Sigmoid colon (tissue), 7 donors: ENCODE measurements around the gene FHOD3. TPM values are rescaled to one million over a fixed set of nuclear protein-coding genes. Genes with fewer than 3 reads are reported as not detected.

Source experiments
- DNase-seq: peaks from one replicate; pipeline ENCODE4 v3.0.0-alpha.2; 2019
- H3K27ac ChIP-seq, 4 donors: fragments of 200-600 bp; sonication (generic); one replicate each; pipeline ENCODE4 v1.5.1; 2016 to 2019; ENCODE audit warnings: mild to moderate bottlenecking in 1 of 4
- H3K27me3 ChIP-seq, 3 donors: fragments of 200-600 bp; sonication (generic); one replicate each; pipeline ENCODE4 v1.5.1; 2019; ENCODE audit warnings: mild to moderate bottlenecking in 1 of 3
- H3K36me3 ChIP-seq, 4 donors: fragments of 200-600 bp; sonication (generic); one replicate each; pipeline ENCODE4 v1.5.1; 2016 to 2019
- H3K4me1 ChIP-seq, 4 donors: fragments of 200-600 bp; sonication (generic); one replicate each; pipeline ENCODE4 v1.5.1; 2017 to 2019
- H3K4me3 ChIP-seq, 4 donors: fragments of 200-600 bp; sonication (generic); one replicate each; pipeline ENCODE4 v1.5.1; 2017 to 2019; ENCODE audit warnings: mild to moderate bottlenecking in 2 of 4, moderate library complexity in 1 of 4
- H3K9me3 ChIP-seq, 4 donors: fragments of 200-600 bp in 3 of 4; sonication (generic) in 3 of 4; one replicate each; pipeline versions ENCODE4 v1.5.1 to v1.6.1; 2013 to 2019
- EP300 ChIP-seq, 4 donors: sonication (generic); formaldehyde crosslinking; IDR thresholded peaks; one replicate each; pipeline ENCODE4 v1.6.1; 2017; ENCODE audit warnings: antibody characterized with exemption in 4 of 4
- POLR2A ChIP-seq, 2 donors: fragments of 450-650 bp; IDR thresholded peaks; one replicate each; pipeline ENCODE4 v1.6.1; 2016; ENCODE audit warnings: antibody characterized with exemption in 2 of 2, mild to moderate bottlenecking in 2 of 2, moderate library complexity in 2 of 2
- POLR2AphosphoS5 ChIP-seq, 4 donors: sonication (generic); formaldehyde crosslinking; IDR thresholded peaks; one replicate each; pipeline ENCODE4 v1.6.1; 2017; ENCODE audit warnings: antibody characterized with exemption in 4 of 4
- WGBS, 2 donors: extraction: QIAGEN DNeasy Blood & Tissue Kit; methylation state at CpG; one replicate each; pipeline ENCODE4 v1.1.7; 2013; 5-methylcytosine and 5-hydroxymethylcytosine counted together
- intact Hi-C: fragments of 100-400 bp; cut with DNase I; formaldehyde crosslinking; loops from one replicate; pipeline ENCODE4 v1.15.1; 2023
- polyA plus RNA-seq, 3 donors: library from polyadenylated mRNA; stranded (reverse); fragments of 200-250 nt; gene quantifications; one replicate each; pipeline ENCODE4 v1.2.3, GENCODE V29; 2013
- total RNA-seq, 4 donors: library from RNA; depleted of rRNA; stranded (reverse); fragments of >200 nt; gene quantifications; one replicate each; pipeline ENCODE4 v1.1.0, GENCODE V29; 2016
- TF ChIP-seq, protein P1 (sequence below), 4 experiments: fragments of 450-650 bp in 3 of 4; fragments of 200-600 bp in 1 of 4; IDR thresholded peaks; one replicate each; pipeline ENCODE4 v1.5.1; 2016 to 2019; ENCODE audit warnings: antibody characterized with exemption in 4 of 4, mild to moderate bottlenecking in 3 of 4, moderate library complexity in 2 of 4
- donor health status: healthy with polysubstance abuse.
- donor health status: Bipolar disorder and iron deficiency.
- donor health status: healthy.

The FHOD3 gene
- total and polyA plus RNA-seq, 7 donors = 1.2 to 24.9 (median 9.5) TPM

GRCh38 chr18:36624451-36625167 is 327.1 kb downstream of the FHOD3 start:
- Histone ChIP-seq H3K36me3 (no peaks in the 10 kb centered on the region), H3K27ac (no peak overlapping the region), H3K4me3 (no peak overlapping the region), H3K4me1 (peaks cover 0 to 4% (median 0%) of the 10 kb centered on the region in 4 donors), H3K27me3 (no peaks in the 10 kb centered on the region), H3K9me3 (no peaks in the 10 kb centered on the region)
- WGBS, 2 donors = 92% methylated on average over 7 of the region's 7 CpGs
- TF ChIP-seq POLR2A (IDR thresholded peaks at IDR 0.05) = no peak
- no peak for TF ChIP-seq EP300 (IDR thresholded peaks at IDR 0.05)
- no peak for TF ChIP-seq POLR2AphosphoS5 (IDR thresholded peaks at IDR 0.05)
- TF ChIP-seq, protein P1, sequence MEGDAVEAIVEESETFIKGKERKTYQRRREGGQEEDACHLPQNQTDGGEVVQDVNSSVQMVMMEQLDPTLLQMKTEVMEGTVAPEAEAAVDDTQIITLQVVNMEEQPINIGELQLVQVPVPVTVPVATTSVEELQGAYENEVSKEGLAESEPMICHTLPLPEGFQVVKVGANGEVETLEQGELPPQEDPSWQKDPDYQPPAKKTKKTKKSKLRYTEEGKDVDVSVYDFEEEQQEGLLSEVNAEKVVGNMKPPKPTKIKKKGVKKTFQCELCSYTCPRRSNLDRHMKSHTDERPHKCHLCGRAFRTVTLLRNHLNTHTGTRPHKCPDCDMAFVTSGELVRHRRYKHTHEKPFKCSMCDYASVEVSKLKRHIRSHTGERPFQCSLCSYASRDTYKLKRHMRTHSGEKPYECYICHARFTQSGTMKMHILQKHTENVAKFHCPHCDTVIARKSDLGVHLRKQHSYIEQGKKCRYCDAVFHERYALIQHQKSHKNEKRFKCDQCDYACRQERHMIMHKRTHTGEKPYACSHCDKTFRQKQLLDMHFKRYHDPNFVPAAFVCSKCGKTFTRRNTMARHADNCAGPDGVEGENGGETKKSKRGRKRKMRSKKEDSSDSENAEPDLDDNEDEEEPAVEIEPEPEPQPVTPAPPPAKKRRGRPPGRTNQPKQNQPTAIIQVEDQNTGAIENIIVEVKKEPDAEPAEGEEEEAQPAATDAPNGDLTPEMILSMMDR (IDR thresholded peaks at IDR 0.05) = no peak
- intact Hi-C loops = no loop called here
- DNase-seq = no peak

DNA sequence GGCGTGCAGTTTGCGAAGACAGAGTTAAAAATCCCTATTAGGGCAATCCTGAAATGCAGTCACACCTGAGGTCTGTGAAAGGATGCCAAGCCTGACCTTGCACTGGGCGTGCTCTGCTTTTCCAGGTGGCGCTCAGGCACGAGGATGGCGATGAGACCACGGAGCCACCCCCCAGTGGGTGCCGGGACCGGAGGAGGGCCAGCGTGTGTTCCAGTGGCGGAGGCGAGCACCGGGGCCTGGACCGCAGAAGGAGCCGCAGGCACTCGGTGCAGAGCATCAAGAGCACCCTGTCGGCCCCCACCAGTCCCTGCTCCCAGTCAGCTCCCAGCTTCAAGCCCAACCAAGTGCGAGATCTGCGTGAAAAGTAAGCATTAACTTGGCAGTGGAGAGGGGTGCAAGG is 327.9 kb downstream of the FHOD3 start:
- TF ChIP-seq, protein P1 (IDR thresholded peaks at IDR 0.05) = no peak
- TF ChIP-seq POLR2A (IDR thresholded peaks at IDR 0.05) = no peak
- TF ChIP-seq EP300 (IDR thresholded peaks at IDR 0.05) = no peak
- TF ChIP-seq POLR2AphosphoS5 (IDR thresholded peaks at IDR 0.05) = no peak
- H3K36me3 ChIP-seq = no peaks in the 10 kb centered on the region
- 95 to 96% methylated on average over 19 of the region's 19 CpGs for WGBS, 2 donors
- intact Hi-C loops = no loop called here
- H3K27ac ChIP-seq = no peak overlapping the region
- H3K9me3 ChIP-seq = no peaks in the 10 kb centered on the region
- no peak for DNase-seq
- H3K4me1 ChIP-seq = peaks cover 0 to 4% (median 0%) of the 10 kb centered on the region in 4 donors
- H3K27me3 ChIP-seq = no peaks in the 10 kb centered on the region
- H3K4me3 ChIP-seq = no peak overlapping the region

- Histone ChIP-seq H3K4me3 (no peak overlapping the region), H3K4me1 (peaks cover 0 to 4% (median 0%) of the 10 kb centered on the region in 4 donors), H3K9me3 (no peaks in the 10 kb centered on the region), H3K36me3 (no peaks in the 10 kb centered on the region), H3K27ac (no peak overlapping the region), H3K27me3 (no peaks in the 10 kb centered on the region)
- intact Hi-C loops = no loop called here
- TF ChIP-seq, protein P1 (IDR thresholded peaks at IDR 0.05) = no peak
- TF ChIP-seq EP300 (IDR thresholded peaks at IDR 0.05) (no peak), POLR2AphosphoS5 (IDR thresholded peaks at IDR 0.05) (no peak), POLR2A (IDR thresholded peaks at IDR 0.05) (no peak)
- no peak for DNase-seq
- WGBS, 2 donors = 95% methylated on average over 6 of the region's 6 CpGs
Measured at GRCh38 chr18:36627637-36628036, 330.1 kb downstream of the FHOD3 start.

DNA sequence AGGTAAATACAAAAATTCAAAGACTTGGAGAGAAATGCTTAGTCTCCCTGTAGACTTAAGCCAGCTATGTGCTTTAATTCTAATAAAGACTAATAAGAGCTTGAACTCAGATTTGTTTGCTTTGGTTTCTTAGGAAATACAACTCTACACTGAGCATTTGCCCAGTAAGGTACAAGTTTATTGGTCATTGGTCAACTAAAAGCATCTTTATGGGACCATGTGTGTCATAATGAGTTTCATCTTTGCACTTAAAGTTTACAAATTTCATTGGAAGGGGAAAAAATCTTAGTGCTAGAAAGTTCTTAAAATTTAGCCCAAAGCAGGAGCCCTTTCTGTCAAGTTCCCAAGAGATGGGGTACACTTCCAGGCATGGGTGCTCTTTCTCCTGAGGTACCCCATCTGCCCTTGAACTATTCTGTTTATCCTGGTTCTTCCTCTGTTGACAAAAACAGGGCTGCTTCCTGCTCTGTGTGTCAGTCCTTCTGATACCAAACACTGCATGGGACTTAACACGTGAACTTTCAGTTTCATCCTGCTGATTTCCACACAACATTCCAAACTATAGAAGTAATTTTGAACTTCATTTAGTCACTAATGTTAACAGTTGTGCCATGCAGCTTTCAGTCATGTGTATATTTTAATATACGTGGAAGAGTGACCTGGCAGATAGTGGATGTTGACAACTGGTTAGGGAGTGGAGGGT is 331.1 kb downstream of the FHOD3 start:
- Histone ChIP-seq H3K4me1 (peaks cover 0 to 4% (median 0%) of the 10 kb centered on the region in 4 donors), H3K36me3 (no peaks in the 10 kb centered on the region), H3K27ac (peak overlapping the region in 2 of 4 donors; percentile 15 to 44), H3K9me3 (no peaks in the 10 kb centered on the region), H3K27me3 (no peaks in the 10 kb centered on the region), H3K4me3 (no peak overlapping the region)
- TF ChIP-seq POLR2AphosphoS5 (IDR thresholded peaks at IDR 0.05) (peak in 1 of 4 donors; percentile 27), EP300 (IDR thresholded peaks at IDR 0.05) (no peak), POLR2A (IDR thresholded peaks at IDR 0.05) (no peak)
- TF ChIP-seq, protein P1 (IDR thresholded peaks at IDR 0.05) = no peak
- no peak for DNase-seq
- intact Hi-C loops = no loop called here
- 29 to 34% methylated on average over 2 of the region's 2 CpGs for WGBS, 2 donors
